IMR-90 (cell line): ENCODE measurements around the gene ERVFRD-1.

Experiments used
- CTCF ChIP-seq: conservative IDR thresholded peaks from 2 replicates; pipeline ENCODE4 v1.5.1; 2012; ENCODE audit warnings: mild to moderate bottlenecking, low read depth, low read length, improper control_type of control experiment
- FOS ChIP-seq: fragments of 150-350 bp; IDR thresholded peaks from 2 replicates; pipeline ENCODE4 v1.6.1; 2016; ENCODE audit warnings: low read depth, low read length
- POLR2A ChIP-seq: IDR thresholded peaks from 2 replicates; pipeline ENCODE4 v1.6.1; 2012; ENCODE audit warnings: mild to moderate bottlenecking, low read depth, low read length

- no peak for TF ChIP-seq POLR2A
- TF ChIP-seq CTCF, result no peak
- no peak for TF ChIP-seq FOS
Observed at GRCh38 chr6:11098004-11098403, 13.5 kb downstream of the ERVFRD-1 start.
